GM12891 (cell line): ENCODE results near the gene NUP210L.
"Not testable (repeated sequence)": the region's sequence is repeated elsewhere in the genome, so short reads cannot be mapped to it uniquely, and the experiment has no call there.

Source experiments
- DNase-seq: peaks from one replicate; pipeline ENCODE4 v3.0.0; 2011; ENCODE audit warnings: low spot score; ENCODE audit not compliant: insufficient read length
- FAIRE-seq: peaks from 2 replicates; lab custom pipeline; 2011; peaks lifted over from hg19 to GRCh38; lab: Jason Lieb, UNC
- PAX5 ChIP-seq: IDR thresholded peaks from 2 replicates; pipeline ENCODE4 v1.6.1; 2011; ENCODE audit warnings: low read length, moderate library complexity, mild to moderate bottlenecking; ENCODE audit not compliant: insufficient read depth, severe bottlenecking
- POLR2A ChIP-seq: IDR thresholded peaks from 2 replicates; pipeline ENCODE4 v1.6.1; 2011; ENCODE audit warnings: low read depth, low read length, control low read depth
- POLR2AphosphoS5 ChIP-seq: IDR thresholded peaks from 2 replicates; pipeline ENCODE4 v1.6.1; 2011; ENCODE audit warnings: low read depth, low read length, control low read depth
- POU2F2 ChIP-seq: IDR thresholded peaks from 2 replicates; pipeline ENCODE4 v1.6.1; 2011; ENCODE audit warnings: low read depth, mild to moderate bottlenecking, control low read depth, low read length, moderate library complexity
- SPI1 ChIP-seq: IDR thresholded peaks from 2 replicates; pipeline ENCODE4 v1.6.1; 2011; ENCODE audit warnings: low read depth, low read length, control low read depth
- TAF1 ChIP-seq: IDR thresholded peaks from 2 replicates; pipeline ENCODE4 v1.6.1; 2011; ENCODE audit warnings: low read depth, low read length, control low read depth

The NUP210L gene

GRCh38 chr1:154151311-154151710, 3.6 kb downstream of the NUP210L start:
- FAIRE-seq, result no peak
- TF ChIP-seq POU2F2 (no peak), POLR2AphosphoS5 (no peak), SPI1 (no peak), POLR2A (no peak), TAF1 (no peak)
- no peak for DNase-seq

DNA sequence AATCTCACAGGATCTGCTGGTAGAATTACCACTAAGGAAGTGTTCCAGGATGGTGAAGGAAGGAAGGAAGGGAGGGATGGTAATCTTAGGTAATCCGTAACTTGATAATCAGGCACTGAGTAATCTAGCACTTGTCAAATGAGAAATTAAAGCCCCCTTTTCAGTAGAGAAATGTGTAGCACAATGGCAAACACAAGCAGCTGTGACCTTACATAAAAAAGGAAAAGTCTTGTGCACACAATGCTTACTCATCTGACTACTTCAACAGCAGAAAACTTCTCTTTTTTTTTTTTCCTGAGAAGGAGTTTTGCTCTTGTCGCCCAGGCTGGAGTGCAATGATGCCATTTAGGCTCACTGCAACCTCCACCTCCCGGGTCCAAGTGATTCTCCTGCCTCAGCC, 6.1 kb downstream of the NUP210L start:
- TF ChIP-seq POLR2A, result no peak
- TF ChIP-seq SPI1, result 0 out of 2 replicates have a peak, but pooled peaks have one; percentile 26
- FAIRE-seq (no peak), DNase-seq (no peak)

DNA sequence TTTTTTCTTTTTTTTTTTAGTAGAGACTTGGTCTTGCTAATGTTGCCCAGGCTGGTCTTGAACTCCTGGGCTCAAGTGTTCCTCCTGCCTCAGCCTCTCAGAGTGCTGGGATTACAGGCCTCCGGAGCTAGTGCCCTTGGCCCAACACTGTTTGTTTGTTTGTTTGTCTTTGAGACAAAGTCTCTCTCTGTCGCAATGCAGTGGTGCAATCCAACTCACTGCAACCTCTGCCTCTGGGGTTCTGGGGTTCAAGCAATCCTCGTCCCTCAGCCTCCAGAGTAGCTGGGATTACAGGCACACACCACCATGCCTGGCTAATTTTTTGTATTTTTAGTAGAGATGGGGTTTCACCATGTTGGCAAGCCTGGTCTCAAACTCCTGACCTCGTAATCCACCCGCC, 7.4 kb downstream of the NUP210L start:
- FAIRE-seq, result not testable (repeated sequence)

DNA sequence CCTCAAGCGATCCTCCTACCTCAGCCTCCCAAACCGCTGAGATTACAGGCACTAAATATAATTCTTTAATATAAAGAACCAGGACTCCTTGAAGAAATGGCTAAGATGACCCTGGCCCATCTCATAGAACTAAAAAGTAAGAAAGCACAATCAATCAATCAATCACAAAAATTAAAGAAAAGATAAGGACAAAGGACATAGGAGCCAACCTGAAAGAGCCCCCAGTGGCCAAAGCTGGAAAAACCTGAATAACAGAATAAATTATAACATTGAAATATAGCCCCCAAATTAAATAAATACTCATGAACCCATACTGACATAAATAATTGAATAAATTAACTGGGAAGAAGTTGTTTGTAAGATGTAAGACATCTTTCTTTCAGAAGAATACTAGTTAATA, 8.9 kb downstream of the NUP210L start:
- FAIRE-seq (no peak), DNase-seq (no peak)
- TF ChIP-seq POLR2AphosphoS5 (no peak), POLR2A (no peak), TAF1 (no peak), POU2F2 (no peak), SPI1 (no peak), PAX5 (no peak)

More for the DNA sequence above, 7.4 kb downstream of the NUP210L start:
- not testable (repeated sequence) for DNase-seq

GRCh38 chr1:154142358-154142757, 12.5 kb downstream of the NUP210L start:
- DNase-seq, result no peak
- FAIRE-seq, result no peak
- TF ChIP-seq TAF1 (no peak), POLR2AphosphoS5 (no peak), POLR2A (no peak), POU2F2 (no peak), PAX5 (no peak), SPI1 (no peak)

DNA sequence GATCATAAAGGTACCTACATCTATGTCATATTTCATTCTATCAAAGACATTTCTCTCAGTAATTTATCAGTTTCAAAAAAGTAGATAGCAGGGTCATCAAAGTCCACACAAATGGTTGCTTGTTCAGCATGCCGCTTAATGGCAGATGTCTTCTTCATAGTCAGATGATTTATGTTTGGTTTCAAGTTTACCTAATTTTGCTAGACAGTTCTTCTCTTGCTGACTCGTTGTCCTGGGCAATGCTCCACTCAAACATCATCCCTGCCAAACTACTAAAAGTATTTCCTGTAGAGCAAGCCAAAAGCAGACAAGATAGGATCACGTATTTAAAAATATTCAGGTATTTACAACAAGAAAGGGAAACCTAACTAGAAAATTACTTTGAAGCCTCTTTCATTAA, 13.6 kb downstream of the NUP210L start:
- DNase-seq, result no peak
- no peak for FAIRE-seq
- TF ChIP-seq POLR2A (no peak), PAX5 (no peak), SPI1 (no peak)

GRCh38 chr1:154137888-154138287, 17.0 kb downstream of the NUP210L start:
- TF ChIP-seq POLR2AphosphoS5 (no peak), TAF1 (no peak), PAX5 (no peak), POU2F2 (no peak), SPI1 (no peak), POLR2A (no peak)
- FAIRE-seq (no peak), DNase-seq (no peak)

DNA sequence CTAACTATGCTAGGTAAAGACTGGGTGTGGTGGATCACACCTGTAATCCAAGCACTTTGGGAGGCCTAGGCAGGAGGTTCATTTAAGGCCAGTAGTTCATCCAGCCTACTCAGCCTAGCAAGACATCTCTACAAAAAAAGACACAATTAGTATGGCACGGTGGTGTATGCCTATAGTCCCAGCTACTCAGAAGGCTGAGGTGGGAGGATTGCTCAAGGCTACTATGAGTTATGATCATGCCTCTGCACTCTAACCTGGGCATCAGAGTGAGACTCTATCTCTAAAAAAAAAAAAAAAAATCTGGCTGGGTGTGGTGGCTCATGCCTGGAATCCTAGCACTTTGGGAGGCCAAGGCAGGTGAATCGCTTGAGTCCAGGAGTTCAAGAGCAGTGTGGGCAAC, 21.6 kb downstream of the NUP210L start:
- TF ChIP-seq POLR2AphosphoS5, result no peak
- no peak for TF ChIP-seq SPI1
- TF ChIP-seq PAX5, result no peak
- no peak for TF ChIP-seq TAF1
- no peak for TF ChIP-seq POU2F2
- TF ChIP-seq POLR2A, result no peak
- no peak for FAIRE-seq
- no peak for DNase-seq

DNA sequence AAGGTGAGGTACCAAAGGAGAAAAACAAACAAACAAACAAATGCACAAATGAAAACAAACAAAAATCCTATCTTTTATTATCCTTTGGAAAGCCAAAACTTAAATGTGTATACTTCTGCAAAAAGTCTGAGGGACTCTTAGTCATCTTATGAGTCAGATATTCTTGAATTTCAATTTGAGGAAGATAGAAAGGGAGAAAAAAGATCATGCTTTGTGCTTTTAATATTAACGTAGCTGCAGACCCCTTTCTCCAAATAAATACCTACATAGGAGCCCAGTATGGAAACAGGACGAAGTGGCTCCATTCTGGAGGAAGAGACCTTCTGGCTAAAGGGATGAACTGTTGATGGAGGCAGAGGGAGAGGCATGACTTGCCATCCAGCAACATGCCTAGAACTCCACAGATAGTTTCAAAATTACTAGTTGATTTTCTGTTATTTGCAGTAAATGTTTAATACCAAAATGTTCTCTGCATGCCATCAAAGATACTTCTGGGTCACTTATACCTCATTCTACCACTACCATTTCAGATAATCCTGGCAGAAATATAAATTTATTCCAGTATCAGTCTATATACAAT, 25.4 kb downstream of the NUP210L start:
- TF ChIP-seq POLR2A (no peak), POU2F2 (no peak), TAF1 (no peak), POLR2AphosphoS5 (no peak), SPI1 (no peak), PAX5 (no peak)
- FAIRE-seq, result no peak

DNA sequence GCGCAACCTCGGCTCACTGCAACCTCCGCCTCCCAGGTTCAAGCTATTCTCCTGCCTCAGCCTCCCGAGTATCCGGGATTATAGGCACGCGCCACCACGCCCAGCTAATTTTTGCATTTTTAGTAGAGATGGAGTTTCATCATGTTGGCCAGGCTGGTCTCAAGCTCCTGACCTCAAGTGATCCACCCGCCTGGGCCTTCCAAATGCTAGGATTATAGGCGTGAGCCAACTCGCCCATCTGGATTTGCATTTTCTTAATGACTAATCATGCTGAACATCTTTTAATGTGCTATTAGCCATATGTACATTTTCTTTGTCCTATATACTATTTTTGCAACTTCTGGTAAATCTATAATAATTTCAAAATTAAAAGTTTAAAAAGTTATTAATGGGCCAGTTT, 31.7 kb downstream of the NUP210L start:
- not testable (repeated sequence) for FAIRE-seq, DNase-seq

More for the DNA sequence above, 25.4 kb downstream of the NUP210L start:
- no peak for DNase-seq

- DNase-seq (no peak), FAIRE-seq (no peak)
- no peak for TF ChIP-seq POU2F2
- TF ChIP-seq SPI1, result no peak
- no peak for TF ChIP-seq POLR2AphosphoS5
- no peak for TF ChIP-seq PAX5
- no peak for TF ChIP-seq POLR2A
- no peak for TF ChIP-seq TAF1
Measured at GRCh38 chr1:154117642-154118041, 37.2 kb downstream of the NUP210L start.
